ENCODE data around the gene P2RY2.
"Not testable (repeated sequence)": the region's sequence is repeated elsewhere in the genome, so short reads cannot be mapped to it uniquely, and the experiment has no call there.

GRCh38 chr11:73274191-73274590 lies 56.1 kb downstream of the P2RY2 start:
- TF ChIP-seq CTCF, POLR2A (IDR thresholded peaks at IDR 0.05): not testable (repeated sequence)

All from esophagus squamous epithelium (tissue), 4 donors.